Adrenal gland (tissue), 12 donors: Measurements from ENCODE around the gene KYNU. TPM values are rescaled to one million over a fixed set of nuclear protein-coding genes. Genes with fewer than 3 reads are reported as not detected.

ENCODE experiments used
- DNase-seq, 7 donors: peaks; one replicate each; pipeline ENCODE4 v3.0.0-alpha.2; 2019 to 2020
- H3K27ac ChIP-seq, 5 donors: fragments of 200-600 bp; sonication (generic) in 4 of 5; 1 replicate in 3 of 5; 2 replicates in 2 of 5; pipeline versions ENCODE4 v1.5.1 to v1.8.0; 2016 to 2020; ENCODE audit warnings: mild to moderate bottlenecking in 1 of 5
- H3K27me3 ChIP-seq: fragments of 200-600 bp; 2 replicates; pipeline ENCODE4 v1.8.0; 2021
- H3K36me3 ChIP-seq, 2 donors: fragments of 200-600 bp; replicated peaks in 1 of 2; 1 replicate in 1 of 2; 2 replicates in 1 of 2; pipeline versions ENCODE4 v1.5.1 to v1.8.0; 2018 to 2022
- H3K4me1 ChIP-seq, 2 donors: fragments of 200-600 bp; replicated peaks in 1 of 2; 1 replicate in 1 of 2; 2 replicates in 1 of 2; pipeline versions ENCODE4 v1.5.1 to v1.8.0; 2018 to 2021
- H3K4me3 ChIP-seq, 4 donors: fragments of 200-600 bp; sonication (generic) in 3 of 4; one replicate each; pipeline ENCODE4 v1.5.1; 2016 to 2018
- H3K9me3 ChIP-seq, 3 donors: fragments of 200-600 bp; sonication (generic) in 1 of 3; replicated peaks in 1 of 3; 1 replicate in 2 of 3; 2 replicates in 1 of 3; pipeline versions ENCODE4 v1.5.1 to v1.8.0; 2016 to 2021
- POLR2A ChIP-seq, 2 donors: fragments of 450-650 bp; IDR thresholded peaks; one replicate each; pipeline ENCODE4 v1.6.1; 2017; ENCODE audit warnings: antibody characterized with exemption in 2 of 2, mild to moderate bottlenecking in 2 of 2, moderate library complexity in 1 of 2
- WGBS, 4 donors: extraction: QIAGEN DNeasy Blood & Tissue Kit in 2 of 4; methylation state at CpG; one replicate each; pipeline versions ENCODE4 v1.1.5 to v1.1.7; 2013 to 2017; 5-methylcytosine and 5-hydroxymethylcytosine counted together
- intact Hi-C, 2 donors: fragments of 100-400 bp; cut with DNase I; formaldehyde crosslinking; loops; one replicate each; pipeline versions ENCODE4 v1.14.1 to v1.15.0; 2022 to 2023
- polyA plus RNA-seq, 3 donors: library from polyadenylated mRNA; stranded (reverse); fragments of 200-250 nt in 2 of 3; fragments of 350-450 nt in 1 of 3; fragmentation: Illumina TruSeq in 1 of 3; extraction: RNeasy Lipid Tissue Mini Kit (QIAGEN cat#74804) in 1 of 3; gene quantifications; one replicate each; pipeline ENCODE4 v1.2.3, GENCODE V29; 2013 to 2014
- total RNA-seq, 9 donors: library from RNA; depleted of rRNA in 4 of 9; stranded (reverse); fragments of >200 nt in 4 of 9; fragments of 120-200 nt in 1 of 9; fragmentation: NEBNext Ultra II Directional in 1 of 9; extraction: Animal tissue kit (Norgen Biotek cat#: 25700) in 1 of 9; gene quantifications; one replicate each; pipeline versions ENCODE4 v1.1.0 to v1.2.4, GENCODE V29; 2013 to 2023
- TF ChIP-seq, protein P1 (sequence below), 6 experiments: fragments of 450-650 bp in 4 of 6; fragments of 200-600 bp in 2 of 6; sonication (generic) in 1 of 6; IDR thresholded peaks; 1 replicate in 5 of 6; 2 replicates in 1 of 6; pipeline versions ENCODE4 v1.5.1 to v1.8.0; 2016 to 2021; ENCODE audit warnings: antibody characterized with exemption in 6 of 6, mild to moderate bottlenecking in 2 of 6, moderate library complexity in 1 of 6
- donor health status: healthy with polysubstance abuse.
- donor health status: Bipolar disorder and iron deficiency.
- donor health status: DM: yes; HTN: yes; CAD: no.
- donor health status: DM: no; HTN: no; CAD: no.
- donor health status: DM: no; HTN: no; CAD: no.
- donor health status: DM: yes; HTN: yes; CAD: no.

Gene KYNU
- total and polyA plus RNA-seq, 12 donors = 1.9 to 30.2 (median 9.2) TPM

DNA sequence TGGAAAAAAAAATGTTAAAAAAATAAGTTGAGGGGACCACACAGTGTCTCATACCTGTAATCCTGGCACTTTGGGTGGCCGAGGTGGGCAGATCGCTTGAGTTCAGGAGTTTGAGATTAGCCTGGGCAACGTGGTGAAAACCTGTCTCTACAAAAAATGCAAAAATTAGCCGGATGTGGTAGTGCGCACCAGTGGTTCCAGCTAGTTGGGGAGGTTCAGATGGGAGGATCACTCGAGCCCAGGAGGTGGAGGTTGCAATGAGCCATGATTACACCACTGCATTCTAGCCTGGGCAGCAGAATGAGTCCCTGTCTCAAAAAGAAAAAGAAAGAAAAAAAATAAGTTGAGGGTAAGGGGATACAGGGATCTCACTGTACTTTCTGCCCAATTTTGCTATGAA, 6.1 kb upstream of the KYNU start:
- no peaks in the 10 kb centered on the region for H3K27me3 ChIP-seq
- TF ChIP-seq POLR2A (IDR thresholded peaks at IDR 0.05) = no peak
- TF ChIP-seq, protein P1, sequence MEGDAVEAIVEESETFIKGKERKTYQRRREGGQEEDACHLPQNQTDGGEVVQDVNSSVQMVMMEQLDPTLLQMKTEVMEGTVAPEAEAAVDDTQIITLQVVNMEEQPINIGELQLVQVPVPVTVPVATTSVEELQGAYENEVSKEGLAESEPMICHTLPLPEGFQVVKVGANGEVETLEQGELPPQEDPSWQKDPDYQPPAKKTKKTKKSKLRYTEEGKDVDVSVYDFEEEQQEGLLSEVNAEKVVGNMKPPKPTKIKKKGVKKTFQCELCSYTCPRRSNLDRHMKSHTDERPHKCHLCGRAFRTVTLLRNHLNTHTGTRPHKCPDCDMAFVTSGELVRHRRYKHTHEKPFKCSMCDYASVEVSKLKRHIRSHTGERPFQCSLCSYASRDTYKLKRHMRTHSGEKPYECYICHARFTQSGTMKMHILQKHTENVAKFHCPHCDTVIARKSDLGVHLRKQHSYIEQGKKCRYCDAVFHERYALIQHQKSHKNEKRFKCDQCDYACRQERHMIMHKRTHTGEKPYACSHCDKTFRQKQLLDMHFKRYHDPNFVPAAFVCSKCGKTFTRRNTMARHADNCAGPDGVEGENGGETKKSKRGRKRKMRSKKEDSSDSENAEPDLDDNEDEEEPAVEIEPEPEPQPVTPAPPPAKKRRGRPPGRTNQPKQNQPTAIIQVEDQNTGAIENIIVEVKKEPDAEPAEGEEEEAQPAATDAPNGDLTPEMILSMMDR (IDR thresholded peaks at IDR 0.05) = no peak
- 83 to 95% (median 90%) methylated on average over 6 of the region's 6 CpGs for WGBS, 4 donors

DNA sequence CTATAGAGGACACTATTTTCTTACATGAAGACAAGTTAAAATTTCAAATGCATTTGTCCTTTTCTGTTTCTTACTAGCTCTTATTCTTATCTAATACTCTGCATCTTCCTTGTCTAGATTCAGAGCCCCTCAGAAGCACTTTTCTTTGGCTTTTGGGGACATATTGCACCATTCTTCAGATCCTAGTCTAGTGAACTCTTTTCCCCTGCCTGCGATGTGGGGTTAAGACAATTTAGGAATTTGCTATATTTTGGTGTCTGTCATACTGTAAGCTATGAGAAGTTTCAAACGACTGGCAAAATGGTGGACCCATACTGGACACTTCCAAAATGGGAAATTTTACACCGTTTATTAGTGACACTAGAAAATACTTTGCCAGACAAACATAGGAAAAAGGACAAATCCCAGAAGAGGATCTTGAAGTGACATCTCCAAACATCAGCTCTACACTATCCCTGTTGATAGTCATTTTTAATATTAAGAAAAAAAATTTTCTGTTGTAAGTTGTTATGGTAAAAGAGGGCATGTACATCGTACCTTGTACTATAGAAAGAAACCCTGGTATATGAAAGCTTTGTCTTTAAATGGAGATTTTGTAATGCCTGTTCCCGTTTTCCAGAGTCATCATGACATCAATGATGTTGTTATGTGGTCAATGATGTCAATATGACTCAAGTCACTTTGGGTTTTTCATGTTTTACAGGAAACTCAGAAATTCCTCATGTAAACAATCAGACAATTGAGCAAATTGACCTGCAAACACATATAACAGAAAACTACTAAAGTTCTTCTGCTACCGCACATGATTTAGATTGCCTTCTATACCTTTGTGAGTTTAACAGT, 4.4 kb upstream of the KYNU start:
- no peak for TF ChIP-seq POLR2A (IDR thresholded peaks at IDR 0.05)
- TF ChIP-seq, protein P1 (IDR thresholded peaks at IDR 0.05) = no peak
- Histone ChIP-seq H3K27ac (no peak overlapping the region), H3K36me3 (no peaks in the 10 kb centered on the region), H3K9me3 (no peaks in the 10 kb centered on the region), H3K4me1 (peaks cover 0 to 13% of the 10 kb centered on the region in 2 donors), H3K27me3 (no peaks in the 10 kb centered on the region), H3K4me3 (no peak overlapping the region)
- WGBS, 4 donors = 82 to 89% (median 88%) methylated on average over 6 of the region's 6 CpGs
- intact Hi-C loops = no loop called here
- DNase-seq = no peak

More for the DNA sequence above, 6.1 kb upstream of the KYNU start:
- intact Hi-C loops = no loop called here
- no peak overlapping the region for H3K27ac ChIP-seq
- H3K9me3 ChIP-seq = no peaks in the 10 kb centered on the region
- H3K4me1 ChIP-seq = peaks cover 0 to 16% of the 10 kb centered on the region in 2 donors
- H3K4me3 ChIP-seq = no peak overlapping the region
- no peak for DNase-seq
- no peaks in the 10 kb centered on the region for H3K36me3 ChIP-seq

DNA sequence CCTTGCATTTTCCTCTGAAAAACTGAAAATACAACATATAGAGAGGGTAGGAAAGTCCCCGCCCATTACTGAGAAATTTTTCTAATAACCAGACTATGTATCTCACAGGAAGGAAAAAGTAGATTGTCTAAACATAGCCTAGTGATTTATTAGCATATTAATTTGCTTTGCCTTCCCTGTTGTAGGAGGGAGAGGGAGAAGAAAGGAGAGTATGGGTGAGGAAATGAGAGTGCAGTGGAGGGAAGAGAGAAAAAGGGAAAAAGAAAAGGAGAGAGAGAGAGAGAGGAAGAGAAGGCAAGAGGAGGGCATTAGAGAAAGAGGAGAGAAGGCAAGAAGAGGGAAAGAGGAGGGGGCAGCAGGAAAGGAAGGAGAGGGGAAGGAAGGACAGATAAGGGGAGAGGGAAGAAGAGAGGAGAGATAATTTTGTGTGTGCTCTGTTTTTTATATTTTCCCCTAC, 3.6 kb upstream of the KYNU start:
- Histone ChIP-seq H3K36me3 (no peaks in the 10 kb centered on the region), H3K4me3 (no peak overlapping the region), H3K27me3 (no peaks in the 10 kb centered on the region), H3K9me3 (no peaks in the 10 kb centered on the region), H3K27ac (peak overlapping the region in 2 of 5 donors; percentile 17 to 51), H3K4me1 (peaks cover 0 to 13% of the 10 kb centered on the region in 2 donors)
- intact Hi-C loops = no loop called here
- no peak for TF ChIP-seq POLR2A (IDR thresholded peaks at IDR 0.05)
- TF ChIP-seq, protein P1 (IDR thresholded peaks at IDR 0.05) = no peak
- DNase-seq = no peak
- WGBS, 4 donors = 87 to 93% (median 90%) methylated on average over 1 of the region's 1 CpG

DNA sequence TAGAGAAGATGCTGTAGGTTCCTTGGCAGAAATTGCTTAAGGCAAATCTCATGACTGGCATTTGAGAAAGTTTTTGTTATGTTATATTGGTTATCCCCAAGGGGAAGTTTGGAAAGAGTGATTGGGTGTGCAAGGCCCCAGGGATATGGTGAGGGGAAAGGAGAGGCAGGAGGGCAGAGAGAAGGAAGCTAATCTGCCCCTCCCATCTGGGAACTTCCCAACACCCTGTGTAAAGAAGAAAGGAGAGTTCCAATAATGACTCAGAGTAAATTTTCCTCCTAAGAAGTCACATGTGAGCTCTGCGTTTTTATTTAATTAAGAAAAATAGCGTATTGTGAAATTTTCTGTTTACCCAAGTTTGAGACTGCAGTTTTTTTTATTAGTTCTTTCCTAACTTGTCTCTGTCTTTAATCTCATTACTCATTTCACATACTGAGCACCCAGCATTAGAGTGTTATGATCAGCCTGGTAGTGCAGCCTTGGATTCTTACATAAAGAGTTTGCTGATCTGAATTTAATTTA, 3.1 kb upstream of the KYNU start:
- Histone ChIP-seq H3K27me3 (no peaks in the 10 kb centered on the region), H3K4me3 (no peak overlapping the region), H3K9me3 (no peaks in the 10 kb centered on the region), H3K4me1 (peaks cover 0 to 13% of the 10 kb centered on the region in 2 donors), H3K36me3 (no peaks in the 10 kb centered on the region), H3K27ac (peak overlapping the region in 2 of 5 donors; percentile 17 to 51)
- WGBS, 4 donors = 13 to 28% (median 21%) methylated on average over 2 of the region's 2 CpGs
- TF ChIP-seq POLR2A (IDR thresholded peaks at IDR 0.05) = no peak
- TF ChIP-seq, protein P1 (IDR thresholded peaks at IDR 0.05) = no peak
- peak in 5 of 7 donors; percentile 16 to 55 (median 44) for DNase-seq
- intact Hi-C loops = no loop called here
